Endothelial cell of umbilical vein (primary cell): ENCODE data around the gene MME.

Experiments used
- GATA2 ChIP-seq: IDR thresholded peaks from 2 replicates; pipeline ENCODE4 v1.7.0; 2011; ENCODE audit warnings: low read depth, mild to moderate bottlenecking, moderate library complexity, mixed read lengths, low read length; ENCODE audit not compliant: insufficient read length, insufficient read depth
- JUN ChIP-seq: IDR thresholded peaks from 2 replicates; pipeline ENCODE4 v1.6.1; 2011; ENCODE audit warnings: borderline replicate concordance, low read depth; ENCODE audit not compliant: insufficient read length, insufficient read depth
- MAX ChIP-seq: IDR thresholded peaks from 2 replicates; pipeline ENCODE4 v1.6.1; 2011; ENCODE audit not compliant: insufficient read depth, insufficient read length
- POLR2A ChIP-seq: IDR thresholded peaks from 2 replicates; pipeline ENCODE4 v1.6.1; 2012; ENCODE audit warnings: low read depth, mild to moderate bottlenecking, control low read depth, low read length
- POLR2AphosphoS5 ChIP-seq: IDR thresholded peaks from 2 replicates; pipeline ENCODE4 v1.6.1; 2012; ENCODE audit warnings: low read depth, mild to moderate bottlenecking, control low read depth, low read length, moderate library complexity; ENCODE audit not compliant: insufficient read depth
- TF ChIP-seq, protein P1 (sequence below), 2 donors: IDR thresholded peaks; 1 replicate in 1 of 2; 2 replicates in 1 of 2; pipeline ENCODE4 v1.5.1; 2011; ENCODE audit warnings: low read length in 2 of 2, mild to moderate bottlenecking in 2 of 2, moderate library complexity in 2 of 2, control low read depth in 1 of 2, inconsistent platforms in 1 of 2, low read depth in 1 of 2; ENCODE audit not compliant: insufficient read depth in 1 of 2; ENCODE audit errors: extremely low read depth in 1 of 2

- TF ChIP-seq POLR2A = no peak
- TF ChIP-seq, protein P1, sequence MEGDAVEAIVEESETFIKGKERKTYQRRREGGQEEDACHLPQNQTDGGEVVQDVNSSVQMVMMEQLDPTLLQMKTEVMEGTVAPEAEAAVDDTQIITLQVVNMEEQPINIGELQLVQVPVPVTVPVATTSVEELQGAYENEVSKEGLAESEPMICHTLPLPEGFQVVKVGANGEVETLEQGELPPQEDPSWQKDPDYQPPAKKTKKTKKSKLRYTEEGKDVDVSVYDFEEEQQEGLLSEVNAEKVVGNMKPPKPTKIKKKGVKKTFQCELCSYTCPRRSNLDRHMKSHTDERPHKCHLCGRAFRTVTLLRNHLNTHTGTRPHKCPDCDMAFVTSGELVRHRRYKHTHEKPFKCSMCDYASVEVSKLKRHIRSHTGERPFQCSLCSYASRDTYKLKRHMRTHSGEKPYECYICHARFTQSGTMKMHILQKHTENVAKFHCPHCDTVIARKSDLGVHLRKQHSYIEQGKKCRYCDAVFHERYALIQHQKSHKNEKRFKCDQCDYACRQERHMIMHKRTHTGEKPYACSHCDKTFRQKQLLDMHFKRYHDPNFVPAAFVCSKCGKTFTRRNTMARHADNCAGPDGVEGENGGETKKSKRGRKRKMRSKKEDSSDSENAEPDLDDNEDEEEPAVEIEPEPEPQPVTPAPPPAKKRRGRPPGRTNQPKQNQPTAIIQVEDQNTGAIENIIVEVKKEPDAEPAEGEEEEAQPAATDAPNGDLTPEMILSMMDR (IDR thresholded peaks at IDR 0.05; ENCODE audit: extremely low read depth in 1 of 2, insufficient read depth in 1 of 2, low read depth in 1 of 2, low read length in 2 of 2) = no peak
- TF ChIP-seq POLR2AphosphoS5 = no peak
- no peak for TF ChIP-seq GATA2
- no peak for TF ChIP-seq MAX
- no peak for TF ChIP-seq JUN
These were observed 44.6 kb upstream of the MME start for GRCh38 chr3:155035553-155035952.
